ENCODE data around the gene GHR.

DNA sequence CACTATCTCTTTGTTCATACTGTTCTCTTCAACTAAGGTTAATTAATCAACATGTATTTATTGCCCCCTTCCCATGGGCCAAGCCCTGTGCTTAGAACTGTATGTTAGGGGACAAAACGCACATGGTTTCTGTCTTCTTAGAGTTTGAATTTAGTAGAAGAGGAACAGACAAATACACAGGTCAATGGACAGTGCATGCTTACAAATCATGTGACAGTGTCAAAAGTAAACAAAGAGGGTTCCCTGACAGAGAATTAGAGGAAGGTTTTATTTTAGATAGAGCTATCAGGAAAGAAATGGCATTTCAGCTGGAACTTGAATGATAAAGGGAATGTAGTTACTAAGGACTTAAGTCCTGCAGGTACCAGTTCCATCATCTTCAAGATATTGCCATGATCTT lies 188.2 kb downstream of the GHR start:
- TF ChIP-seq EP300 (IDR thresholded peaks at IDR 0.05; ENCODE audit: borderline replicate concordance), result no peak
- TF ChIP-seq RAD21 (IDR thresholded peaks at IDR 0.05; ENCODE audit: low read depth), result no peak
- TF ChIP-seq EGR1 (IDR thresholded peaks at IDR 0.05), result no peak
